Parathyroid adenoma (tissue), 2 donors: ENCODE results near the gene BCR.

Experiments
- H2AFZ ChIP-seq: fragments of 300-600 bp; sonication (generic); one replicate; pipeline ENCODE4 v1.7.0; 2017; ENCODE audit warnings: antibody characterized with exemption, mild to moderate bottlenecking
- H3K27ac ChIP-seq: fragments of 300-600 bp; sonication (generic); one replicate; pipeline ENCODE4 v1.7.0; 2017
- H3K27me3 ChIP-seq: fragments of 300-600 bp; sonication (generic); one replicate; pipeline ENCODE4 v1.7.0; 2017; ENCODE audit warnings: low read length; ENCODE audit not compliant: control insufficient read depth, insufficient read depth
- H3K36me3 ChIP-seq: fragments of 300-600 bp; sonication (generic); one replicate; pipeline ENCODE4 v1.7.0; 2017; ENCODE audit warnings: low read length; ENCODE audit not compliant: control insufficient read depth, insufficient read depth
- H3K4me1 ChIP-seq: fragments of 300-600 bp; sonication (generic); one replicate; pipeline ENCODE4 v1.7.0; 2017; ENCODE audit warnings: control low read depth
- H3K4me2 ChIP-seq: fragments of 300-600 bp; sonication (generic); one replicate; pipeline ENCODE4 v1.7.0; 2017; ENCODE audit warnings: low read length
- H3K4me3 ChIP-seq: fragments of 300-600 bp; sonication (generic); one replicate; pipeline ENCODE4 v1.7.0; 2017; ENCODE audit warnings: low read depth, low read length
- H3K79me2 ChIP-seq: fragments of 300-600 bp; sonication (generic); one replicate; pipeline ENCODE4 v1.7.0; 2017; ENCODE audit warnings: control low read depth
- H3K9ac ChIP-seq: fragments of 300-600 bp; sonication (generic); one replicate; pipeline ENCODE4 v1.7.0; 2017; ENCODE audit warnings: mild to moderate bottlenecking
- H3K9me3 ChIP-seq: fragments of 300-600 bp; sonication (generic); one replicate; pipeline ENCODE4 v1.7.0; 2017; ENCODE audit warnings: low read length; ENCODE audit not compliant: control insufficient read depth
- TF ChIP-seq, protein P1 (sequence below): fragments of 300-600 bp; sonication (generic); IDR thresholded peaks from one replicate; pipeline ENCODE4 v1.7.0; 2017; ENCODE audit warnings: antibody characterized with exemption, mild to moderate bottlenecking
- donor health status: primary hyperparathyroidism.

Gene BCR

DNA sequence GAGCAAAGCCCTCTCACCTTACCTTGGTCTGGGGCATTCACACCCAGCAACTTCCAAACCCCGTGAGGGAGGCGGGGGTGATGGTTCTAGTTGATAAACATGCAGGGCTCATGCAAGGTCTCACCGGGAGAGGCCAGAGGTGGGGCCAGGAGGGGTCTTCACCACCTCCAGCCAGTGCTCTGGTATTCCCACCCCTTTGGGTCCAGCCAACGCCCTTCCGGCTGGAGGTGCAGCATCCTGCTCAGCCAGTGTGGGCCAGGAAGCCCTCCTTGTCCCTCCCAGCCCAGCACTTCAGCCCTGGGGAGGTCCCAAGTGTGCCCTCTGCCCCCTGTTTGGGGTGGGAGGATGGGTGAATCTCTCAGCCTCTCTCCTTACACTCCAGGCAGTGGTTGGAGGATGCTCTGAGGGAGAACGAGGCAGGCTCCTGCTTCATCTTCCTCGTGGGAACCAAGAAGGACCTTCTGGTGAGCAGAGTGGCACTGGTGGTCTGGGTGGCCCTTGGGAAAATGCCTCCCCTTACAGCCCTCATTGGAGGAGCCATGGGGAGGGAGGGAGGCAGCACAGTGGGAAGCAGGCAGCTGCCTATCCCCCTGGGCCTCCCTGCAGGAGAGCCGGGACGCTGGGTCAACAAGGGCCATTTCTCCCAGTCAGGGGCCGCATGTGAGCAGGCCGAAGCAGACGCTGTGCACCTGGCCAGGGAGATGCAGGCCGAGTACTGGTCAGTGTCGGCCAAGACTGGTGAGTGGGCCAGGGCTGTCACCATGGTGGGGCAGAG is 21.6 kb upstream of the BCR start:
- Histone ChIP-seq H3K4me2 (no peak overlapping the region), H3K4me1 (no peaks in the 10 kb centered on the region), H3K9me3 (no peaks in the 10 kb centered on the region), H3K79me2 (no peaks in the 10 kb centered on the region), H3K27ac (no peak overlapping the region), H3K4me3 (no peak overlapping the region), H2AFZ (no peak overlapping the region), H3K27me3 (no peaks in the 10 kb centered on the region), H3K36me3 (no peaks in the 10 kb centered on the region), H3K9ac (no peak overlapping the region)
- TF ChIP-seq, protein P1, sequence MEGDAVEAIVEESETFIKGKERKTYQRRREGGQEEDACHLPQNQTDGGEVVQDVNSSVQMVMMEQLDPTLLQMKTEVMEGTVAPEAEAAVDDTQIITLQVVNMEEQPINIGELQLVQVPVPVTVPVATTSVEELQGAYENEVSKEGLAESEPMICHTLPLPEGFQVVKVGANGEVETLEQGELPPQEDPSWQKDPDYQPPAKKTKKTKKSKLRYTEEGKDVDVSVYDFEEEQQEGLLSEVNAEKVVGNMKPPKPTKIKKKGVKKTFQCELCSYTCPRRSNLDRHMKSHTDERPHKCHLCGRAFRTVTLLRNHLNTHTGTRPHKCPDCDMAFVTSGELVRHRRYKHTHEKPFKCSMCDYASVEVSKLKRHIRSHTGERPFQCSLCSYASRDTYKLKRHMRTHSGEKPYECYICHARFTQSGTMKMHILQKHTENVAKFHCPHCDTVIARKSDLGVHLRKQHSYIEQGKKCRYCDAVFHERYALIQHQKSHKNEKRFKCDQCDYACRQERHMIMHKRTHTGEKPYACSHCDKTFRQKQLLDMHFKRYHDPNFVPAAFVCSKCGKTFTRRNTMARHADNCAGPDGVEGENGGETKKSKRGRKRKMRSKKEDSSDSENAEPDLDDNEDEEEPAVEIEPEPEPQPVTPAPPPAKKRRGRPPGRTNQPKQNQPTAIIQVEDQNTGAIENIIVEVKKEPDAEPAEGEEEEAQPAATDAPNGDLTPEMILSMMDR: no peak

DNA sequence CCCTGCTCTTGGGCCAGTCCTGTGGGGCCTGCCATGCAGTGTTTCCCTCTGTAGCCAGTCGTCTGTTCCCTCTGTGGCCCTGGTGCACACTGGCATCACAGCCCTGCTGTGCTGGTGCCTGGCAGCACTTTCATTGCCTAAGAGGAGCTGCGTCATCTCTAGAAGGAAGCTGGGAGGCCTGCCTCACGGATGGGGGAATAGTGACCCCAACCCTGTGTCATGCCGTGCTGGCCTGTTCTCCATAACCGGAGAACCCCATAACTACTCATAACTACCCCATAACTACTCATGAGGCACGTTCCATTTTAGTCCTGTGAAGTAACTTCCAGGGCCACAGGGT is 21.0 kb upstream of the BCR start:
- H3K27me3 ChIP-seq: no peaks in the 10 kb centered on the region
- TF ChIP-seq, protein P1: no peak
- H3K27ac ChIP-seq: no peak overlapping the region
- no peaks in the 10 kb centered on the region for H3K4me1 ChIP-seq
- H3K9me3 ChIP-seq: no peaks in the 10 kb centered on the region
- no peaks in the 10 kb centered on the region for H3K36me3 ChIP-seq
- no peaks in the 10 kb centered on the region for H3K79me2 ChIP-seq
- no peak overlapping the region for H3K4me3 ChIP-seq
- no peak overlapping the region for H2AFZ ChIP-seq
- no peak overlapping the region for H3K4me2 ChIP-seq
- no peak overlapping the region for H3K9ac ChIP-seq

DNA sequence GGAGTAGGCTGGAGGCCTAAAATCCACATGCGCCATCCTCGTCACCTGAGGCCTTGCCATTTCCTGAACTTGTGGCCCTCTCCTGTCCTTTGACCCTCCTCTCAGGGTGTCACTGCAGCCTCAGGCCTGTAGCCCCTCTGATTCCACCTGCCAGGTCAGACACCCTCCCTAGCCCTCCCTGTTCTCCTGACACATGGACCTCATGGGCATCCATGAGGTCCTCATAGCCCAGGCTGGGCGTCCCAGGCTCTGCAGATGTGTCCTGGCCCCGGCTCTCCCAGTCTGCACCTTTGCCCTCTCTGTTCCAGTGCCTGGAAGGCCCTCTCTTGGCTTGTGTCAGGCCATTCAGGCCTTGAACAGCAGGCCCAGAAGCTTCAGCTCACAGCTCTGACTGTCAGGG is 19.3 kb upstream of the BCR start:
- Histone ChIP-seq H3K27ac (no peak overlapping the region), H3K9ac (no peak overlapping the region), H3K79me2 (no peaks in the 10 kb centered on the region)

DNA sequence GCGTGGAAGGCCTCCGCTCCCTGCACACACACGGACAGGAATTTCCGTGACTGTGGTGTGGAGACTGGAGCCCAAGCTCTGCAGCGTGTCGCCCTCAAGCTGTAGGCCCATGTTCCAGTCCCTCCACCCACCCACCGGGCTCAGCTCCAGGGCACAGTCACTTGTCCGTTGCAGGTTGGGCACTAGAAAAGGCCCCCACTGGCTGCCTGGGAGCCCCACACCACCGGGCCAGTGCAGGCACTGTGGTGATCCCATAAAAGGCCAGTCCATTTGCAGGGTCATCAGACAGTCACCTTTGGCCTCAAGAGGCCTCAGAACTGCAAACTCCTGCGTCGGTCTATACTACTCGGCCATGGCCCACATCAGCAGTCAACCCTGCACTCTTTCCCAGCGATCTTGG is 18.7 kb upstream of the BCR start:
- Histone ChIP-seq H3K27me3 (no peaks in the 10 kb centered on the region), H3K4me2 (no peak overlapping the region), H3K79me2 (no peaks in the 10 kb centered on the region), H3K36me3 (no peaks in the 10 kb centered on the region), H3K4me1 (no peaks in the 10 kb centered on the region), H3K4me3 (no peak overlapping the region), H3K9ac (no peak overlapping the region), H3K27ac (no peak overlapping the region), H3K9me3 (no peaks in the 10 kb centered on the region), H2AFZ (no peak overlapping the region)
- TF ChIP-seq, protein P1: no peak

More for the DNA sequence above, 19.3 kb upstream of the BCR start:
- Histone ChIP-seq H3K9me3 (no peaks in the 10 kb centered on the region), H3K4me2 (no peak overlapping the region), H2AFZ (no peak overlapping the region), H3K4me1 (no peaks in the 10 kb centered on the region), H3K36me3 (no peaks in the 10 kb centered on the region), H3K4me3 (no peak overlapping the region), H3K27me3 (no peaks in the 10 kb centered on the region)
- TF ChIP-seq, protein P1: no peak

DNA sequence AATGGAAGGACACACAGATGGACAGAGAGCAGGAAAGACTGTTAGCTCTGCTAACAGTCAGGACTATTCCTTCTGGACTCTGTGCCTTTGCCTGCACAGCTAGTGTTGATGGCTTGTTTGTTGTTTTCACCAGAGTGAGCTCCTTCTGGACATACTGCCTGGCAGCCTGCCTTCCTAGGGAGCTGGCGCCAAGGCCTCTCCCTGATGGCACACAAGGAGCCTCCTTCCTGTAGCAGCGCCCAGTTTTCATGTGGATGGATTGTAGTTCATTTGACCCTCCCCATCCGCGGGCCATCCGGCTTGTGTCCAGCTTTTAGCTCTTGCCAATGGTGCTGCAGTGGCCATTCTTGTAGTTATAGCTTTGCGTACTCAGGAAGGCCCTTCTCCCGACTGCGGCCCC is 16.6 kb upstream of the BCR start:
- H3K4me2 ChIP-seq: no peak overlapping the region
- no peak overlapping the region for H3K9ac ChIP-seq
- H3K4me3 ChIP-seq: no peak overlapping the region

More for the DNA sequence above, 16.6 kb upstream of the BCR start:
- H3K36me3 ChIP-seq: no peaks in the 10 kb centered on the region
- H3K79me2 ChIP-seq: no peaks in the 10 kb centered on the region
- no peak overlapping the region for H3K27ac ChIP-seq
- no peak overlapping the region for H2AFZ ChIP-seq
- H3K4me1 ChIP-seq: no peaks in the 10 kb centered on the region
- no peaks in the 10 kb centered on the region for H3K9me3 ChIP-seq
- H3K27me3 ChIP-seq: no peaks in the 10 kb centered on the region
- TF ChIP-seq, protein P1: no peak
